GM10847 (cell line): ENCODE measurements around the gene PBX2.

ENCODE experiments used
- POLR2A ChIP-seq: IDR thresholded peaks from 2 replicates; pipeline ENCODE4 v1.6.1; 2011; ENCODE audit not compliant: insufficient read length; ENCODE audit errors: extremely low read depth

Gene PBX2, protein sequence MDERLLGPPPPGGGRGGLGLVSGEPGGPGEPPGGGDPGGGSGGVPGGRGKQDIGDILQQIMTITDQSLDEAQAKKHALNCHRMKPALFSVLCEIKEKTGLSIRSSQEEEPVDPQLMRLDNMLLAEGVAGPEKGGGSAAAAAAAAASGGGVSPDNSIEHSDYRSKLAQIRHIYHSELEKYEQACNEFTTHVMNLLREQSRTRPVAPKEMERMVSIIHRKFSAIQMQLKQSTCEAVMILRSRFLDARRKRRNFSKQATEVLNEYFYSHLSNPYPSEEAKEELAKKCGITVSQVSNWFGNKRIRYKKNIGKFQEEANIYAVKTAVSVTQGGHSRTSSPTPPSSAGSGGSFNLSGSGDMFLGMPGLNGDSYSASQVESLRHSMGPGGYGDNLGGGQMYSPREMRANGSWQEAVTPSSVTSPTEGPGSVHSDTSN

GRCh38 chr6:32190054-32190851 is at the start of gene PBX2:
TSS of gene PBX2 (minus strand) at chr6:32190202. CDS start at chr6:32189915, 287 bp downstream.
- TF ChIP-seq POLR2A: peak; percentile 49

- TF ChIP-seq POLR2A: no peak
These were observed 49.5 kb upstream of the PBX2 start for GRCh38 chr6:32239462-32239861.

GRCh38 chr6:32234934-32235333 is 44.9 kb upstream of the PBX2 start:
- no peak for TF ChIP-seq POLR2A

DNA sequence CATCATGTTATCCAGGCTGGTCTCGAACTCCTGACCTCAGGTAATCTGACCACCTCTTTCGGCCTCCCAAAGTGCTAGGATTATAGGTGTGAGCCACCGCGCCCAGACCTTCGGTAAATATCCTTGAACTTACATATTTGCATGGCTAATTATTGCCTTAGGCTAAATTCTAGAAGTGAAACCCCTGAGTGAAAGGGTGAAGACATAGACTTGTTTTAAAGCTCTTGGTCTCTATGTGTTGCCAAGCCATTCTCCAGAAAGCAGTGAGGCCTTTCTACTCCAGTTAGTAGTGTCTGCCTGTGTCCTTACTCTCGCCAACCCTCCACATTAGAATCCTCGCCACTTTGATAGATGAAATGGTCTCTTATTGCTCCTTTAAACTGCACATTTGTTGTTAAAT is 36.4 kb upstream of the PBX2 start:
- no peak for TF ChIP-seq POLR2A

GRCh38 chr6:32224696-32225095 is 34.7 kb upstream of the PBX2 start:
- TF ChIP-seq POLR2A: no peak

GRCh38 chr6:32223258-32224235 is 33.5 kb upstream of the PBX2 start, which contains the start of gene NOTCH4:
TSS of gene NOTCH4 (minus strand) at chr6:32224067. CDS start at chr6:32223928, 139 bp downstream.
- TF ChIP-seq POLR2A: no peak

GRCh38 chr6:32222333-32223230 is 32.6 kb upstream of the PBX2 start:
- no peak for TF ChIP-seq POLR2A

- no peak for TF ChIP-seq POLR2A
These were observed 30.0 kb upstream of the PBX2 start for GRCh38 chr6:32220021-32220420.

GRCh38 chr6:32218167-32218566 is 28.2 kb upstream of the PBX2 start:
- TF ChIP-seq POLR2A: no peak

DNA sequence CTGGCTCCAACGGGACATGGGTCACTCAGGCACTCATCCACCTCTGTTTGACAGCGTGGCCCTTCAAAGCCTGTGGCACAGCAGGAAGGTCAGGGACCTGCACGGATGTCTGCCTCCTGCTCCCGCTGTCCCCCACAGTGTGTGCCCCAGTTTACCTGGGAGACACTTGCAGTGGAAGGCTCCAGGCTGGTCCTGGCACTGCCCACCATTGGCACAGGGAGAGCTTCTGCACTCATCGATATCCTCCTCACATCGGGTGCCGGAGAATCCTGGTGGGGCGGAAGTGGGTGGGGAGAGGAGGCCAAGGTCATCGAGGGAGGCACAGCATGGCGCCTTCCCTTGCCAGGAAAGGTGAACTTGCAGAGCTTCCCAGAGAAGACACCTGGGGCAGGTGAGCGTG is 27.0 kb upstream of the PBX2 start:
- no peak for TF ChIP-seq POLR2A

- no peak for TF ChIP-seq POLR2A
These were observed 26.3 kb upstream of the PBX2 start for GRCh38 chr6:32216285-32216684.

- no peak for TF ChIP-seq POLR2A
These were observed 25.6 kb upstream of the PBX2 start for GRCh38 chr6:32215617-32216016.

GRCh38 chr6:32214126-32214525 is 24.1 kb upstream of the PBX2 start:
- no peak for TF ChIP-seq POLR2A

DNA sequence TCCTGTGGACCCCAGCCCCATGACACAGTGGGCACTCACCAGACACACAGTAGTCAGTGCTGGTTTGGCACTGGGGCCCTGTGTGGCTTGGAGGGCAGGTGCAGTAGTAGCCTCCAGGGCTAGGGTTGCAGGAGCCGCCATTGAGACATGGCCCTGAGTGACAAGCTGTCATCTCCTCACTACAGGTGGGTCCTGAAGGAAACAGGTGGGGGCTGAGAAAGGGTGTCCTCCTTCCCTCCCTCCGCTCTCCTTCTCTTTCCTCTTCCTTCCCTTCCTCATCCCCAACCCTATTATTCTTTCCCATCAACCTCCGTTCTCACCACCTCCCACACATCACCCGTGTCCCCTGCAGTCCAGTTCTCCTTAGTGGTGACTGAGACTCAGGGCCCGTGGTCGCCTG is 23.6 kb upstream of the PBX2 start:
- no peak for TF ChIP-seq POLR2A
